ENCODE measurements around the gene NCCRP1. TPM values are rescaled to one million over a fixed set of nuclear protein-coding genes. Genes with fewer than 3 reads are reported as not detected.

Gene NCCRP1
- total and polyA plus RNA-seq, 10 of the 15 experiments (the other 5 are each of a cell fraction or from before 2014, with no cell fraction given) = not detected

- no peak for TF ChIP-seq CUX1 (IDR thresholded peaks at IDR 0.05; ENCODE audit: insufficient replicate concordance, low read depth, low read length)
- no peak for TF ChIP-seq ZBED1 (IDR thresholded peaks at IDR 0.05; ENCODE audit: borderline replicate concordance)
- no peak for TF ChIP-seq JUNB (IDR thresholded peaks at IDR 0.05)
- TF ChIP-seq POLR2AphosphoS5 (IDR thresholded peaks at IDR 0.05; ENCODE audit: low read length) = no peak
- TF ChIP-seq, protein P1, sequence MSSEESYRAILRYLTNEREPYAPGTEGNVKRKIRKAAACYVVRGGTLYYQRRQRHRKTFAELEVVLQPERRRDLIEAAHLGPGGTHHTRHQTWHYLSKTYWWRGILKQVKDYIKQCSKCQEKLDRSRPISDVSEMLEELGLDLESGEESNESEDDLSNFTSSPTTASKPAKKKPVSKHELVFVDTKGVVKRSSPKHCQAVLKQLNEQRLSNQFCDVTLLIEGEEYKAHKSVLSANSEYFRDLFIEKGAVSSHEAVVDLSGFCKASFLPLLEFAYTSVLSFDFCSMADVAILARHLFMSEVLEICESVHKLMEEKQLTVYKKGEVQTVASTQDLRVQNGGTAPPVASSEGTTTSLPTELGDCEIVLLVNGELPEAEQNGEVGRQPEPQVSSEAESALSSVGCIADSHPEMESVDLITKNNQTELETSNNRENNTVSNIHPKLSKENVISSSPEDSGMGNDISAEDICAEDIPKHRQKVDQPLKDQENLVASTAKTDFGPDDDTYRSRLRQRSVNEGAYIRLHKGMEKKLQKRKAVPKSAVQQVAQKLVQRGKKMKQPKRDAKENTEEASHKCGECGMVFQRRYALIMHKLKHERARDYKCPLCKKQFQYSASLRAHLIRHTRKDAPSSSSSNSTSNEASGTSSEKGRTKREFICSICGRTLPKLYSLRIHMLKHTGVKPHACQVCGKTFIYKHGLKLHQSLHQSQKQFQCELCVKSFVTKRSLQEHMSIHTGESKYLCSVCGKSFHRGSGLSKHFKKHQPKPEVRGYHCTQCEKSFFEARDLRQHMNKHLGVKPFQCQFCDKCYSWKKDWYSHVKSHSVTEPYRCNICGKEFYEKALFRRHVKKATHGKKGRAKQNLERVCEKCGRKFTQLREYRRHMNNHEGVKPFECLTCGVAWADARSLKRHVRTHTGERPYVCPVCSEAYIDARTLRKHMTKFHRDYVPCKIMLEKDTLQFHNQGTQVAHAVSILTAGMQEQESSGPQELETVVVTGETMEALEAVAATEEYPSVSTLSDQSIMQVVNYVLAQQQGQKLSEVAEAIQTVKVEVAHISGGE (CRISPR knock-in tag; IDR thresholded peaks at IDR 0.05) = no peak
- no peak for TF ChIP-seq RAD51 (IDR thresholded peaks at IDR 0.05)
- TF ChIP-seq MEF2B (IDR thresholded peaks at IDR 0.05; ENCODE audit: partially characterized antibody, poor library complexity, severe bottlenecking) = no peak
- TF ChIP-seq IRF5 (IDR thresholded peaks at IDR 0.05; ENCODE audit: borderline replicate concordance) = no peak
- TF ChIP-seq TCF7 (IDR thresholded peaks at IDR 0.05; ENCODE audit: borderline replicate concordance) = no peak
Observed at GRCh38 chr19:39169143-39169810, 27.5 kb upstream of the NCCRP1 start (continued).

All from GM12878 (cell line).